ENCODE data around the gene MAPRE3. TPM values are rescaled to one million over a fixed set of nuclear protein-coding genes. Genes with fewer than 3 reads are reported as not detected.

The MAPRE3 gene
- total RNA-seq, 1 donor from 2014 or later: 14.4 TPM

- H3K4me3 Mint-ChIP-seq: no peak overlapping the region
- no peak for TF ChIP-seq CTCF (conservative IDR thresholded peaks at IDR 0.05)
- H3K36me3 Mint-ChIP-seq: no peaks in the 10 kb centered on the region
- no peaks in the 10 kb centered on the region for H3K4me1 Mint-ChIP-seq (ENCODE audit: unreplicated experiment)
- DNase-seq (ENCODE audit: extremely low spot score, unreplicated experiment): no peak
- H3K27ac Mint-ChIP-seq: no peak overlapping the region
- peaks cover 2% of the 10 kb centered on the region for H3K27me3 Mint-ChIP-seq
- no peaks in the 10 kb centered on the region for H3K9me3 Mint-ChIP-seq
These were observed 27.0 kb downstream of the MAPRE3 start for GRCh38 chr2:26997394-26997793.

- no peak overlapping the region for H3K27ac Mint-ChIP-seq
- TF ChIP-seq CTCF (conservative IDR thresholded peaks at IDR 0.05): no peak
- DNase-seq (ENCODE audit: extremely low spot score, unreplicated experiment): no peak
- peaks cover 2% of the 10 kb centered on the region for H3K27me3 Mint-ChIP-seq
- no peaks in the 10 kb centered on the region for H3K36me3 Mint-ChIP-seq
- no peaks in the 10 kb centered on the region for H3K4me1 Mint-ChIP-seq (ENCODE audit: unreplicated experiment)
- H3K4me3 Mint-ChIP-seq: no peak overlapping the region
- H3K9me3 Mint-ChIP-seq: no peaks in the 10 kb centered on the region
These were observed 27.9 kb downstream of the MAPRE3 start for GRCh38 chr2:26998323-26998722.

GRCh38 chr2:27000228-27000627 lies 29.8 kb downstream of the MAPRE3 start:
- Mint-ChIP-seq H3K4me3 (no peak overlapping the region), H3K9me3 (no peaks in the 10 kb centered on the region), H3K4me1 (ENCODE audit: unreplicated experiment) (no peaks in the 10 kb centered on the region), H3K36me3 (no peaks in the 10 kb centered on the region), H3K27me3 (peaks cover 2% of the 10 kb centered on the region), H3K27ac (no peak overlapping the region)
- no peak for DNase-seq (ENCODE audit: extremely low spot score, unreplicated experiment)
- no peak for TF ChIP-seq CTCF (conservative IDR thresholded peaks at IDR 0.05)

GRCh38 chr2:27000995-27001394 lies 30.6 kb downstream of the MAPRE3 start:
- H3K27ac Mint-ChIP-seq: no peak overlapping the region
- DNase-seq (ENCODE audit: extremely low spot score, unreplicated experiment): no peak
- no peaks in the 10 kb centered on the region for H3K36me3 Mint-ChIP-seq
- H3K27me3 Mint-ChIP-seq: peaks cover 2% of the 10 kb centered on the region
- no peak overlapping the region for H3K4me3 Mint-ChIP-seq
- TF ChIP-seq CTCF (conservative IDR thresholded peaks at IDR 0.05): no peak
- no peaks in the 10 kb centered on the region for H3K9me3 Mint-ChIP-seq
- H3K4me1 Mint-ChIP-seq (ENCODE audit: unreplicated experiment): no peaks in the 10 kb centered on the region

GRCh38 chr2:27001950-27002349 lies 31.5 kb downstream of the MAPRE3 start:
- Mint-ChIP-seq H3K36me3 (no peaks in the 10 kb centered on the region), H3K4me1 (ENCODE audit: unreplicated experiment) (no peaks in the 10 kb centered on the region), H3K9me3 (no peaks in the 10 kb centered on the region), H3K4me3 (no peak overlapping the region), H3K27ac (no peak overlapping the region), H3K27me3 (peaks cover 2% of the 10 kb centered on the region)
- no peak for DNase-seq (ENCODE audit: extremely low spot score, unreplicated experiment)
- TF ChIP-seq CTCF (conservative IDR thresholded peaks at IDR 0.05): no peak

GRCh38 chr2:27003007-27003406 lies 32.6 kb downstream of the MAPRE3 start:
- H3K36me3 Mint-ChIP-seq: no peaks in the 10 kb centered on the region

More at GRCh38 chr2:27003007-27003406, 32.6 kb downstream of the MAPRE3 start:
- no peak for DNase-seq (ENCODE audit: extremely low spot score, unreplicated experiment)
- Mint-ChIP-seq H3K4me3 (no peak overlapping the region), H3K27ac (no peak overlapping the region), H3K4me1 (ENCODE audit: unreplicated experiment) (no peaks in the 10 kb centered on the region), H3K9me3 (no peaks in the 10 kb centered on the region), H3K27me3 (no peaks in the 10 kb centered on the region)
- TF ChIP-seq CTCF (conservative IDR thresholded peaks at IDR 0.05): no peak

All from type B pancreatic cell (in vitro differentiated cells).